Caco-2 (cell line): ENCODE data around the gene NDRG2. TPM values are rescaled to one million over a fixed set of nuclear protein-coding genes. Genes with fewer than 3 reads are reported as not detected.

Source experiments
- BruUV-seq: library from RNA; stranded (reverse); fragments of 400-500 nt; replicated peaks from 2 replicates; lab custom pipeline; 2021; lab: Mats Ljungman, UMichigan
- CTCF ChIA-PET: fragments of 300-600 bp; sonication (Branson Sonifier 250); formaldehyde crosslinking; loops from one replicate; lab custom pipeline; 2022; ENCODE audit warnings: antibody characterized with exemption; lab: Charles Lee
- POLR2A ChIA-PET: fragments of 300-600 bp; sonication (Branson Sonifier 250); formaldehyde crosslinking; loops from one replicate; lab custom pipeline; 2022; ENCODE audit warnings: antibody characterized with exemption; lab: Charles Lee
- DNase-seq, 2 experiments: peaks; one replicate each; pipeline versions ENCODE4 v3.0.0 to v3.0.0-alpha.2; 2020 to 2022
- H3K27me3 ChIP-seq: replicated peaks from 2 replicates; pipeline ENCODE4 v1.6.0; 2011; ENCODE audit warnings: low read length; ENCODE audit not compliant: control insufficient read depth, insufficient read depth
- H3K36me3 ChIP-seq: 2 replicates; pipeline ENCODE4 v1.5.1; 2011; ENCODE audit warnings: low read length; ENCODE audit not compliant: control insufficient read depth, insufficient read depth
- H3K4me1 ChIP-seq: fragments of 250-450 bp; sonication (Bioruptor Pico); 2 replicates; pipeline ENCODE4 v1.5.1; 2020; ENCODE audit warnings: mild to moderate bottlenecking
- H3K4me3 ChIP-seq: 2 replicates; pipeline ENCODE4 v1.5.1; 2011; ENCODE audit warnings: low read depth, mild to moderate bottlenecking, control low read depth, low read length
- H3K9me3 ChIP-seq: fragments of 250-450 bp; sonication (Bioruptor Pico); 2 replicates; pipeline ENCODE4 v1.5.1; 2020; ENCODE audit warnings: mild to moderate bottlenecking, moderate library complexity
- H3K27ac Mint-ChIP-seq: one replicate; pipeline ENCODE4 v1.8.0; 2022; ENCODE audit warnings: mixed read lengths; ENCODE audit not compliant: unreplicated experiment
- H3K27me3 Mint-ChIP-seq: one replicate; pipeline ENCODE4 v1.8.0; 2022; ENCODE audit warnings: mixed read lengths; ENCODE audit not compliant: insufficient read depth, unreplicated experiment
- H3K36me3 Mint-ChIP-seq: one replicate; pipeline ENCODE4 v1.8.0; 2022; ENCODE audit warnings: mild to moderate bottlenecking, mixed read lengths; ENCODE audit not compliant: insufficient read depth, unreplicated experiment
- H3K4me1 Mint-ChIP-seq: one replicate; pipeline ENCODE4 v1.8.0; 2022; ENCODE audit warnings: low read depth, mixed read lengths; ENCODE audit not compliant: unreplicated experiment
- H3K4me3 Mint-ChIP-seq: one replicate; pipeline ENCODE4 v1.8.0; 2022; ENCODE audit warnings: mild to moderate bottlenecking, moderate library complexity, mixed read lengths; ENCODE audit not compliant: unreplicated experiment
- H3K9me3 Mint-ChIP-seq: one replicate; pipeline ENCODE4 v1.8.0; 2022; ENCODE audit warnings: mixed read lengths; ENCODE audit not compliant: unreplicated experiment
- CTCF ChIP-seq, 2 experiments: fragments of 200-600 bp in 1 of 2; IDR thresholded peaks; 1 replicate in 1 of 2; 2 replicates in 1 of 2; pipeline versions ENCODE4 v1.5.1 to v1.8.0; 2011 to 2022; ENCODE audit warnings: antibody characterized with exemption in 1 of 2, control low read depth in 1 of 2, inconsistent platforms in 1 of 2, low read depth in 1 of 2, low read length in 1 of 2, mild to moderate bottlenecking in 1 of 2, moderate library complexity in 1 of 2; ENCODE audit not compliant: insufficient read depth in 1 of 2, severe bottlenecking in 1 of 2, unreplicated experiment in 1 of 2
- intact Hi-C: fragments of 100-400 bp; cut with micrococcal nuclease; formaldehyde crosslinking; loops from one replicate; pipeline ENCODE4 v1.10.0; 2022; ENCODE audit not compliant: unreplicated experiment
- total RNA-seq: library from RNA; stranded (reverse); gene quantifications from 2 replicates; pipeline ENCODE4 v1.2.3, GENCODE V29; 2022

NDRG2 gene
- total RNA-seq, 1 experiment from 2014 or later = 17.7 TPM

- Mint-ChIP-seq H3K4me3 (no peak overlapping the region), H3K27me3 (no peaks in the 10 kb centered on the region), H3K4me1 (peaks cover 15% of the 10 kb centered on the region), H3K27ac (no peak overlapping the region), H3K9me3 (no peaks in the 10 kb centered on the region), H3K36me3 (no peaks in the 10 kb centered on the region)
- Histone ChIP-seq H3K4me3 (no peak overlapping the region), H3K4me1 (peaks cover 17% of the 10 kb centered on the region), H3K36me3 (no peaks in the 10 kb centered on the region), H3K27me3 (no peaks in the 10 kb centered on the region), H3K9me3 (no peaks in the 10 kb centered on the region)
- no peak for DNase-seq
- CTCF ChIA-PET = interaction anchor here (1.5 kb wide), 1 partner anchor 42 kb away, joined by 4 read pairs; no protein-coding TSS in a partner anchor
- BruUV-seq = no TSS peak
- POLR2A ChIA-PET = no interaction called here
- TF ChIP-seq CTCF (IDR thresholded peaks at IDR 0.05; ENCODE audit: insufficient read depth in 1 of 2, low read depth in 1 of 2, low read length in 1 of 2, severe bottlenecking in 1 of 2, unreplicated experiment in 1 of 2) = no peak
- intact Hi-C loops = loop anchor here (5.0 kb wide), 1 partner anchor 39 kb away; no protein-coding TSS in a partner anchor
Measured at GRCh38 chr14:21056520-21057163, 31.8 kb upstream of the NDRG2 start.

DNA sequence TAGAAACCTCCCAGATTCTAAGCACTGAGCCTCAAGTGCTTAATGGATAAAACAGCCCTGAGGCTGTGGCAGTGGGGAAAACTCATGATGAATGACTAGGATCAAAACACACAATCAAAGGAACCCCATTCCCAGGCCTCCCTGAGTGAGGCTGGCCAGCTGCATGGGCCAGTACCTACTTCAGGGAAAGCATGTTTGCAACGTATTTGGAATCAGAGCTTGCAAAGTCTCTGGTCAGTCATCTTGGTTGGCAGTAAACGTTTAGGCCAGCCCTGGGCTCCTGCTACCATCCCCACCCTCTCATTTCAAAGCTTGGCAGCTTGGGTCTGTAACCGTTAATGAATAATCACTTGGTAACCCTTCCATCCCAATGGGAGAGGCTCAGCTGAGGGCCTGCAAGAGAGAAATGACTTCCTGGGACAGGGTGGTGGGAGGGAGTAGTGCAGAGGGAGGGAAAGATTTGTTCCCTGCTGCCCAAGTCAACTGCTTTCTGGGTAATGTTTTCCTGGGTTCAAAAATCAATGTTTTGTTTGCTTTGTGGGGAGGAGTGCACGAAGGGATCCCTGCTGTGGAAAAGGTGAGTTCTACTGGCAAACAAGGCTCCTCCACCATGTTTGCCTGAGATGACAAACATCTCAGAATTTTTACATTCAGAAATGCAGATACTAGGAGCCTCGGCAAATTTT, 30.7 kb upstream of the NDRG2 start:
- Mint-ChIP-seq H3K36me3 (no peaks in the 10 kb centered on the region), H3K27me3 (no peaks in the 10 kb centered on the region), H3K27ac (no peak overlapping the region), H3K9me3 (no peaks in the 10 kb centered on the region), H3K4me1 (peaks cover 12% of the 10 kb centered on the region), H3K4me3 (no peak overlapping the region)
- CTCF ChIA-PET = interaction anchor here (1.5 kb wide), 1 partner anchor 41 kb away, joined by 4 read pairs; no protein-coding TSS in a partner anchor
- H3K4me1 ChIP-seq = peaks cover 17% of the 10 kb centered on the region
- no peaks in the 10 kb centered on the region for H3K36me3 ChIP-seq
- H3K9me3 ChIP-seq = no peaks in the 10 kb centered on the region
- no peak for DNase-seq
- POLR2A ChIA-PET = no interaction called here
- no peak for TF ChIP-seq CTCF (IDR thresholded peaks at IDR 0.05; ENCODE audit: insufficient read depth in 1 of 2, low read depth in 1 of 2, low read length in 1 of 2, severe bottlenecking in 1 of 2, unreplicated experiment in 1 of 2)
- no TSS peak for BruUV-seq
- intact Hi-C loops = loop anchor here (5.0 kb wide), 1 partner anchor 38 kb away; no protein-coding TSS in a partner anchor
- H3K27me3 ChIP-seq = no peaks in the 10 kb centered on the region
- no peak overlapping the region for H3K4me3 ChIP-seq

DNA sequence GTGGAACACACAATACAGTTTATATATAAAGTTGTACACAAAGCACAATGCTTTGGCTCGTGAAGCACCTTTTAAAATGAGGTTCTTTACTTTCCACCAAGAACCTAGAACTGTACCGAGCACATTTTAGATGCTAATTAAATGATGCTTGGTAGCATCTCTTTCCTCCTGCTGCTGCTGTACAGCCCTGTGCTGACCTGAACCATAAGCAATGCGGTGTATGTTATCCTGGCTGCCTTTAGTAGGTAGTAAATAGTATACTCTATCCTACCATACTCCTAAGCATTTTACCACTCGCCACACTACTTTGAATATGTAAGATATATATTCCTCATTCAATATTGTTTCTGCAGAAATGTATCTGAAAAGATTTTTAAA, 29.9 kb upstream of the NDRG2 start:
- BruUV-seq = no TSS peak
- no peaks in the 10 kb centered on the region for H3K27me3 Mint-ChIP-seq
- H3K36me3 Mint-ChIP-seq = no peaks in the 10 kb centered on the region
- no peaks in the 10 kb centered on the region for H3K9me3 ChIP-seq
- no peaks in the 10 kb centered on the region for H3K9me3 Mint-ChIP-seq
- no peaks in the 10 kb centered on the region for H3K36me3 ChIP-seq
- ChIA-PET POLR2A (no interaction called here), CTCF (interaction anchor here (1.7 kb wide), 2 partner anchors 17 to 40 kb away, joined by 4 read pairs; no protein-coding TSS in a partner anchor)
- peaks cover 17% of the 10 kb centered on the region for H3K4me1 ChIP-seq
- H3K4me3 ChIP-seq = no peak overlapping the region
- no peak for TF ChIP-seq CTCF (IDR thresholded peaks at IDR 0.05; ENCODE audit: insufficient read depth in 1 of 2, low read depth in 1 of 2, low read length in 1 of 2, severe bottlenecking in 1 of 2, unreplicated experiment in 1 of 2)
- no peak overlapping the region for H3K27ac Mint-ChIP-seq
- no peak overlapping the region for H3K4me3 Mint-ChIP-seq
- no peaks in the 10 kb centered on the region for H3K27me3 ChIP-seq
- intact Hi-C loops = loop anchor here (5.0 kb wide), 1 partner anchor 37 kb away; no protein-coding TSS in a partner anchor
- peaks cover 8% of the 10 kb centered on the region for H3K4me1 Mint-ChIP-seq
- no peak for DNase-seq
